NB4 (cell line): ENCODE data around the gene SNTA1.

ENCODE experiments used
- MYC ChIP-seq: IDR thresholded peaks from 2 replicates; pipeline ENCODE4 v1.6.1; 2011; ENCODE audit warnings: low read depth, low read length
- POLR2A ChIP-seq: IDR thresholded peaks from 2 replicates; pipeline ENCODE4 v1.6.1; 2011; ENCODE audit warnings: mild to moderate bottlenecking; ENCODE audit not compliant: insufficient read length; ENCODE audit errors: extremely low read depth
- TF ChIP-seq, protein P1 (sequence below): IDR thresholded peaks from one replicate; pipeline ENCODE4 v1.5.1; 2012; ENCODE audit warnings: low read depth, low read length

DNA sequence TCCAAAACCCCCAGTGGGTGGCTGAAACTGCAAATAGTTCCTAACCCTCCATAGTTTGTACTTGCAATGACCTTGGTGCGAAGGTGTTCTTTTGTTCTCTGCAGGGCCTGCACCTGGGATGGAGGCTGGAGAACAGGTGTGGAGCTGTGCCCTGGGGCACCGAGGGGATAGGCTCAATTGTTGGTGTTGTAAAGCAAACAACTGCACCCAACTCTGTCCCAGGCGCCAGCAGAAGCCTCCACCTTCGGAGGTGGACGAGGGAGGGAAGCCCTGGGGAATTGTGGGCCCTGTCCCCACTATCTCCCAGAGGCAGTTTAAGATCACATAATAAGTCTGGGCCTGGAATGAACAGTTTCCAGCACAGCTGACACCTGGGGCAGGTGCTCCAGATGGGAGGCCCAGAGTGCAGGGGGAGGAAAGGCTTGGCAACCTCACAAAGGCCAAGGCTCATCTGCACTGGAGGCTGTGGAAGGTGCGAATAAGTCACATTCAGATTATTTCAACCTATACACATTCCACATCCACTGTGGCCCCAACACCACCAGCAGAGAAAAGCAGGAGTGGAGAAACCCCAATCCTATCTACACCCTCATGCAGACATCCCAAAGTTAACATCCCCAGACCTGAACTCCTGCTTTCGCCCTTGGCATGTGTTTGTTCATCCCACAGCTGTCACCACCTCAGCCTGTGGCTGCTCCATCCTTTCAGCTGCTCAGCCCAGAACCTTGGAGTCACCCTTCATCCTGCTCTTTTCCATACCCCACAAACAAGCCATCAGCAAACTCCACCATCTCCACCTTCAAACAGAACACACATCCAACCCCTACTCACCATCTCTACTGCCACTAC is 34.0 kb upstream of the SNTA1 start:
- TF ChIP-seq, protein P1, sequence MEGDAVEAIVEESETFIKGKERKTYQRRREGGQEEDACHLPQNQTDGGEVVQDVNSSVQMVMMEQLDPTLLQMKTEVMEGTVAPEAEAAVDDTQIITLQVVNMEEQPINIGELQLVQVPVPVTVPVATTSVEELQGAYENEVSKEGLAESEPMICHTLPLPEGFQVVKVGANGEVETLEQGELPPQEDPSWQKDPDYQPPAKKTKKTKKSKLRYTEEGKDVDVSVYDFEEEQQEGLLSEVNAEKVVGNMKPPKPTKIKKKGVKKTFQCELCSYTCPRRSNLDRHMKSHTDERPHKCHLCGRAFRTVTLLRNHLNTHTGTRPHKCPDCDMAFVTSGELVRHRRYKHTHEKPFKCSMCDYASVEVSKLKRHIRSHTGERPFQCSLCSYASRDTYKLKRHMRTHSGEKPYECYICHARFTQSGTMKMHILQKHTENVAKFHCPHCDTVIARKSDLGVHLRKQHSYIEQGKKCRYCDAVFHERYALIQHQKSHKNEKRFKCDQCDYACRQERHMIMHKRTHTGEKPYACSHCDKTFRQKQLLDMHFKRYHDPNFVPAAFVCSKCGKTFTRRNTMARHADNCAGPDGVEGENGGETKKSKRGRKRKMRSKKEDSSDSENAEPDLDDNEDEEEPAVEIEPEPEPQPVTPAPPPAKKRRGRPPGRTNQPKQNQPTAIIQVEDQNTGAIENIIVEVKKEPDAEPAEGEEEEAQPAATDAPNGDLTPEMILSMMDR, result no peak
- no peak for TF ChIP-seq POLR2A
- TF ChIP-seq MYC, result no peak
